HG03108 (cell line): ENCODE measurements around the gene ADGRV1.
A peak's percentile ranks its signal among the peaks of the same experiment; 100 is the strongest.

Experiments
- ATAC-seq: cut with Tn5 transposase; IDR thresholded peaks from one replicate; pipeline ENCODE4 v1.9.1; 2021; ENCODE audit warnings: moderate library complexity; ENCODE audit not compliant: unreplicated experiment

The ADGRV1 gene

GRCh38 chr5:91092859-91093783, 534.5 kb downstream of the ADGRV1 start:
- ATAC-seq = no peak

GRCh38 chr5:91095313-91095712, 536.7 kb downstream of the ADGRV1 start:
- ATAC-seq = no peak

- ATAC-seq = no peak
Observed at GRCh38 chr5:91095786-91096385, 537.3 kb downstream of the ADGRV1 start.

- ATAC-seq = no peak
Observed at GRCh38 chr5:91098541-91098940, 539.9 kb downstream of the ADGRV1 start.

GRCh38 chr5:91101600-91102379, 543.2 kb downstream of the ADGRV1 start:
- ATAC-seq = peak; percentile 96

- no peak for ATAC-seq
Observed at GRCh38 chr5:91103353-91104061, 544.9 kb downstream of the ADGRV1 start.

GRCh38 chr5:91104062-91104448, 545.5 kb downstream of the ADGRV1 start:
- no peak for ATAC-seq

- no peak for ATAC-seq
Observed at GRCh38 chr5:91106842-91107511, 548.4 kb downstream of the ADGRV1 start.

- ATAC-seq = no peak
Observed at GRCh38 chr5:91109634-91110033, 551.0 kb downstream of the ADGRV1 start.

GRCh38 chr5:91110686-91111085, 552.1 kb downstream of the ADGRV1 start:
- no peak for ATAC-seq

- no peak for ATAC-seq
Observed at GRCh38 chr5:91111473-91112238, 553.1 kb downstream of the ADGRV1 start.

- ATAC-seq = no peak
Observed at GRCh38 chr5:91114658-91115057, 556.1 kb downstream of the ADGRV1 start.

GRCh38 chr5:91118354-91118753, 559.8 kb downstream of the ADGRV1 start:
- ATAC-seq = no peak

GRCh38 chr5:91118796-91119195, 560.2 kb downstream of the ADGRV1 start:
- ATAC-seq = no peak

- ATAC-seq = no peak
Observed at GRCh38 chr5:91119217-91119616, 560.6 kb downstream of the ADGRV1 start.

- ATAC-seq = no peak
Observed at GRCh38 chr5:91119981-91120850, 561.6 kb downstream of the ADGRV1 start.

- no peak for ATAC-seq
Observed at GRCh38 chr5:91121347-91121993, 562.9 kb downstream of the ADGRV1 start.

- ATAC-seq = no peak
Observed at GRCh38 chr5:91122651-91123050, 564.1 kb downstream of the ADGRV1 start.
